Thyroid gland (tissue), 4 donors: ENCODE measurements around the gene KRTAP5-7. TPM values are rescaled to one million over a fixed set of nuclear protein-coding genes. Genes with fewer than 3 reads are reported as not detected.

ENCODE experiments used
- DNase-seq, 2 donors: peaks; one replicate each; pipeline ENCODE4 v3.0.0-alpha.2; 2019
- H3K27ac ChIP-seq, 3 donors: fragments of 200-600 bp; sonication (generic); 1 replicate in 2 of 3; 2 replicates in 1 of 3; pipeline ENCODE4 v1.5.1; 2016 to 2019; ENCODE audit warnings: mild to moderate bottlenecking in 1 of 3, moderate library complexity in 1 of 3
- H3K27me3 ChIP-seq: fragments of 200-600 bp; sonication (generic); one replicate; pipeline ENCODE4 v1.5.1; 2019
- H3K36me3 ChIP-seq, 2 donors: fragments of 200-600 bp; sonication (generic); one replicate each; pipeline ENCODE4 v1.5.1; 2016 to 2019
- H3K4me1 ChIP-seq, 2 donors: fragments of 200-600 bp; sonication (generic); one replicate each; pipeline ENCODE4 v1.5.1; 2017 to 2019
- H3K4me3 ChIP-seq, 3 donors: fragments of 200-600 bp; sonication (generic); replicated peaks in 1 of 3; 1 replicate in 2 of 3; 2 replicates in 1 of 3; pipeline ENCODE4 v1.5.1; 2016; ENCODE audit warnings: mild to moderate bottlenecking in 1 of 3
- H3K9me3 ChIP-seq: fragments of 200-600 bp; sonication (generic); one replicate; pipeline ENCODE4 v1.5.1; 2017
- CTCF ChIP-seq, 6 experiments: fragments of 200-600 bp in 3 of 6; fragments of 450-650 bp in 3 of 6; sonication (generic) in 3 of 6; IDR thresholded peaks; one replicate each; pipeline ENCODE4 v1.5.1; 2016 to 2019; ENCODE audit warnings: antibody characterized with exemption in 6 of 6, mild to moderate bottlenecking in 2 of 6, inconsistent platforms in 1 of 6, moderate library complexity in 1 of 6
- POLR2A ChIP-seq, 2 donors: fragments of 450-650 bp; IDR thresholded peaks; one replicate each; pipeline ENCODE4 v1.6.1; 2017; ENCODE audit warnings: antibody characterized with exemption in 2 of 2, mild to moderate bottlenecking in 2 of 2, moderate library complexity in 1 of 2
- WGBS, 2 donors: methylation state at CpG; one replicate each; pipeline ENCODE4 v1.1.5; 2017; 5-methylcytosine and 5-hydroxymethylcytosine counted together
- intact Hi-C: fragments of 100-400 bp; cut with DNase I; formaldehyde crosslinking; loops from one replicate; pipeline ENCODE4 v1.15.1; 2023
- total RNA-seq, 4 donors: library from RNA; depleted of rRNA; stranded (reverse); fragments of >200 nt; gene quantifications; one replicate each; pipeline ENCODE4 v1.2.3, GENCODE V29; 2016

KRTAP5-7 gene
- total RNA-seq, 4 donors from 2014 or later: 1.2 TPM; not detected in 3

- intact Hi-C loops: no loop called here
These were observed 15.3 kb downstream of the KRTAP5-7 start for GRCh38 chr11:71542382-71542781.

GRCh38 chr11:71542879-71543777, 16.1 kb downstream of the KRTAP5-7 start:
- H3K27me3 ChIP-seq: no peaks in the 10 kb centered on the region
- no peaks in the 10 kb centered on the region for H3K9me3 ChIP-seq
- TF ChIP-seq POLR2A (IDR thresholded peaks at IDR 0.05) (no peak), CTCF (IDR thresholded peaks at IDR 0.05) (no peak)
- intact Hi-C loops: no loop called here
- H3K4me3 ChIP-seq: no peak overlapping the region
- WGBS, 2 donors: 71 to 87% methylated on average over 14 to 15 of the region's 15 CpGs
- H3K27ac ChIP-seq: no peak overlapping the region
- no peaks in the 10 kb centered on the region for H3K4me1 ChIP-seq
- no peaks in the 10 kb centered on the region for H3K36me3 ChIP-seq
- no peak for DNase-seq

More at GRCh38 chr11:71542382-71542781, 15.3 kb downstream of the KRTAP5-7 start:
- no peak for DNase-seq
- no peaks in the 10 kb centered on the region for H3K36me3 ChIP-seq
- 81 to 83% methylated on average over 7 of the region's 7 CpGs for WGBS, 2 donors
- no peak overlapping the region for H3K4me3 ChIP-seq
- H3K27ac ChIP-seq: no peak overlapping the region
- TF ChIP-seq CTCF (IDR thresholded peaks at IDR 0.05): no peak
- no peak for TF ChIP-seq POLR2A (IDR thresholded peaks at IDR 0.05)
- H3K4me1 ChIP-seq: no peaks in the 10 kb centered on the region
- H3K27me3 ChIP-seq: no peaks in the 10 kb centered on the region
- H3K9me3 ChIP-seq: no peaks in the 10 kb centered on the region

GRCh38 chr11:71543866-71544265, 16.8 kb downstream of the KRTAP5-7 start:
- WGBS, 2 donors: 60 to 66% methylated on average over 8 of the region's 8 CpGs
- TF ChIP-seq CTCF (IDR thresholded peaks at IDR 0.05) (no peak), POLR2A (IDR thresholded peaks at IDR 0.05) (no peak)
- Histone ChIP-seq H3K27me3 (no peaks in the 10 kb centered on the region), H3K36me3 (no peaks in the 10 kb centered on the region), H3K4me3 (no peak overlapping the region), H3K4me1 (no peaks in the 10 kb centered on the region), H3K9me3 (no peaks in the 10 kb centered on the region), H3K27ac (no peak overlapping the region)
- intact Hi-C loops: no loop called here
- DNase-seq: no peak

- Histone ChIP-seq H3K9me3 (no peaks in the 10 kb centered on the region), H3K4me3 (no peak overlapping the region), H3K4me1 (no peaks in the 10 kb centered on the region), H3K27ac (no peak overlapping the region), H3K36me3 (no peaks in the 10 kb centered on the region), H3K27me3 (no peaks in the 10 kb centered on the region)
- WGBS, 2 donors: 78 to 87% methylated on average over 6 of the region's 6 CpGs
- no peak for DNase-seq
- intact Hi-C loops: no loop called here
- TF ChIP-seq CTCF (IDR thresholded peaks at IDR 0.05): no peak
- no peak for TF ChIP-seq POLR2A (IDR thresholded peaks at IDR 0.05)
These were observed 17.6 kb downstream of the KRTAP5-7 start for GRCh38 chr11:71544525-71545214.
